Liver (tissue), 9 donors: ENCODE measurements around the gene LRRC75B. TPM values are rescaled to one million over a fixed set of nuclear protein-coding genes. Genes with fewer than 3 reads are reported as not detected.

Source experiments
- DNase-seq: peaks from one replicate; pipeline ENCODE4 v3.0.0-alpha.2; 2017; ENCODE audit warnings: low spot score
- H3K27ac ChIP-seq, 2 donors: one replicate each; pipeline ENCODE4 v1.7.0; 2013; ENCODE audit warnings: inconsistent platforms in 2 of 2, low read length in 2 of 2, control low read depth in 1 of 2, low read depth in 1 of 2, mild to moderate bottlenecking in 1 of 2
- H3K27me3 ChIP-seq, 4 donors: one replicate each; pipeline versions ENCODE4 v1.6.1 to v1.7.0; 2013; ENCODE audit warnings: low read length in 3 of 4, inconsistent platforms in 1 of 4, mild to moderate bottlenecking in 1 of 4, moderate library complexity in 1 of 4; ENCODE audit not compliant: control insufficient read depth in 4 of 4, insufficient read depth in 4 of 4
- H3K36me3 ChIP-seq, 4 donors: one replicate each; pipeline versions ENCODE4 v1.6.1 to v1.7.0; 2013; ENCODE audit warnings: low read length in 3 of 4, mild to moderate bottlenecking in 3 of 4, low read depth in 1 of 4, moderate library complexity in 1 of 4; ENCODE audit not compliant: control insufficient read depth in 4 of 4, insufficient read depth in 3 of 4
- H3K4me1 ChIP-seq, 4 donors: one replicate each; pipeline versions ENCODE4 v1.6.1 to v1.7.0; 2013; ENCODE audit warnings: low read length in 3 of 4, mild to moderate bottlenecking in 3 of 4, moderate library complexity in 1 of 4; ENCODE audit not compliant: control insufficient read depth in 4 of 4, insufficient read depth in 4 of 4
- H3K4me3 ChIP-seq, 3 donors: one replicate each; pipeline versions ENCODE4 v1.6.1 to v1.7.0; 2013; ENCODE audit warnings: low read length in 3 of 3, control low read depth in 1 of 3, low read depth in 1 of 3, mild to moderate bottlenecking in 1 of 3
- H3K9ac ChIP-seq, 2 donors: one replicate each; pipeline ENCODE4 v1.7.0; 2013; ENCODE audit warnings: low read length in 2 of 2, mild to moderate bottlenecking in 2 of 2, moderate library complexity in 2 of 2, control low read depth in 1 of 2, low read depth in 1 of 2
- H3K9me3 ChIP-seq, 4 donors: one replicate each; pipeline versions ENCODE4 v1.6.1 to v1.7.0; 2013; ENCODE audit warnings: low read length in 3 of 4; ENCODE audit not compliant: control insufficient read depth in 4 of 4
- FOXA1 ChIP-seq: IDR thresholded peaks from 2 replicates; pipeline ENCODE4 v1.6.1; 2016; ENCODE audit warnings: antibody characterized with exemption
- FOXA2 ChIP-seq: IDR thresholded peaks from 2 replicates; pipeline ENCODE4 v1.6.1; 2016; ENCODE audit warnings: antibody characterized with exemption
- GABPA ChIP-seq, 2 donors: IDR thresholded peaks in 1 of 2; conservative IDR thresholded peaks in 1 of 2; 2 replicates each; pipeline ENCODE4 v1.6.1; 2016; ENCODE audit warnings: antibody characterized with exemption in 2 of 2, mild to moderate bottlenecking in 1 of 2, moderate library complexity in 1 of 2
- HNF4G ChIP-seq: IDR thresholded peaks from 2 replicates; pipeline ENCODE4 v1.6.1; 2016; ENCODE audit warnings: antibody characterized with exemption
- JUND ChIP-seq, 2 donors: IDR thresholded peaks; 2 replicates each; pipeline ENCODE4 v1.6.1; 2016; ENCODE audit warnings: antibody characterized with exemption in 2 of 2
- NR2F2 ChIP-seq: IDR thresholded peaks from 2 replicates; pipeline ENCODE4 v1.6.1; 2016; ENCODE audit warnings: antibody characterized with exemption
- RAD21 ChIP-seq, 2 donors: IDR thresholded peaks; 2 replicates each; pipeline ENCODE4 v1.6.1; 2016; ENCODE audit warnings: antibody characterized with exemption in 2 of 2, mild to moderate bottlenecking in 2 of 2
- RXRA ChIP-seq, 2 donors: IDR thresholded peaks; 2 replicates each; pipeline ENCODE4 v1.6.1; 2017 to 2018; ENCODE audit warnings: antibody characterized with exemption in 2 of 2, mild to moderate bottlenecking in 1 of 2
- SP1 ChIP-seq: IDR thresholded peaks from 2 replicates; pipeline ENCODE4 v1.6.1; 2018; ENCODE audit warnings: antibody characterized with exemption, mild to moderate bottlenecking
- TAF1 ChIP-seq: conservative IDR thresholded peaks from 2 replicates; pipeline ENCODE4 v1.6.1; 2016; ENCODE audit warnings: antibody characterized with exemption, mild to moderate bottlenecking
- YY1 ChIP-seq: IDR thresholded peaks from 2 replicates; pipeline ENCODE4 v1.6.1; 2016; ENCODE audit warnings: antibody characterized with exemption, mild to moderate bottlenecking
- WGBS: extraction: QIAGEN DNeasy Blood & Tissue Kit; methylation state at CpG from one replicate; pipeline ENCODE4 v1.1.7; 2013; 5-methylcytosine and 5-hydroxymethylcytosine counted together
- polyA plus RNA-seq, 2 donors: library from polyadenylated mRNA; stranded (reverse) in 1 of 2; unstranded in 1 of 2; fragments of 200-250 nt in 1 of 2; fragments of >200 nt in 1 of 2; fragmentation: Nextera tagmentation in 1 of 2; extraction: Ambion mirVana in 1 of 2; gene quantifications; one replicate each; pipeline versions ENCODE4 v1.2.1 to v1.2.3, GENCODE V29; 2013 to 2015
- total RNA-seq, 2 donors: library from RNA; depleted of rRNA; stranded (reverse); fragments of >200 nt; gene quantifications; one replicate each; pipeline ENCODE4 v1.2.3, GENCODE V29; 2014
- TF ChIP-seq, protein P1 (sequence below): IDR thresholded peaks from 2 replicates; pipeline ENCODE4 v1.6.1; 2016; ENCODE audit warnings: antibody characterized with exemption
- TF ChIP-seq, protein P2 (sequence below): IDR thresholded peaks from 2 replicates; pipeline ENCODE4 v1.6.1; 2016; ENCODE audit warnings: antibody characterized with exemption
- TF ChIP-seq, protein P3 (sequence below): IDR thresholded peaks from 2 replicates; pipeline ENCODE4 v1.6.1; 2016; ENCODE audit warnings: antibody characterized with exemption, mild to moderate bottlenecking
- TF ChIP-seq, protein P4 (sequence below): fragments of 150-350 bp; IDR thresholded peaks from 2 replicates; pipeline ENCODE4 v1.5.1; 2017; ENCODE audit warnings: improper control_type of control experiment, low read depth, low read length; ENCODE audit not compliant: missing input control
- donor health status: healthy.
- donor health status: healthy.
- donor health status: healthy.
- donor health status: healthy.
- donor health status: healthy.

Gene LRRC75B
- total and polyA plus RNA-seq, 4 donors: 7.8 to 14.3 (median 9.4) TPM

DNA sequence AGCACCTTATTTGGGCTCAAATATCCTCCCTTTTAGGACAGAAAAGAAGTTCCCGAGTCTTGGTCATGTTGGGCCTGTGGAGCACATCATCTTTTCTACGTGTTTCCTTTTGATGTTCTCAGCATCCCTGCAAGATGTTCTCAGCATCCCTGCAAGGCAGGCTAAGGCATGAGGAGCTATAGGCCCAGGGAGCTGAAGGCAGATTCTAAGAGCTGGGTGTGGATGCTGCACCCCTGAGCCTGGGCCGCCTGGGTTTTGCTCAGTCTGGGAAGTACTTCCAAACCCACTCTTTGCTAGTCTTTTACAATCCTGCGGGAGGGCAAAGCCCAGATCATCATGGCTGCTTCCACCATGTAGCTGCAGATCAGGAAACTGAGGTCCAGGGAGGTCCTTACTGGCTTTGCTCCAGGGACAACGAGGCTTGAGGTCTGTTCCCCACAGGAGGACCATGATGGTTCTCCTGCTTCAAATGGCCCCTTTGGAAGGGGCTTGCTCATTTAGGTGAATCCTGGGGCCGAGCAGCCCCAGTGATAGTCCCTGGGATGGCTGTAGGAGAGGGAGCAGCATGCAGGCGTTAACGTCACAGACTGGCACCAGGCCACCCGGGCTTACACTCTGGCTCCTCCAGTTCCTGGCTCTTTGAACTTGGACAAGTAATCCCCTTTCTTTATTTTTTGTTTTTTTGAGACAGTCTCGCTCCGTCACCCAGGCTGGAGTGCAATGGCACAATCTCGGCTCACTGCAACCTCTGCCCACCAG is 10.6 kb downstream of the LRRC75B start:
- DNase-seq: no peak
- H3K36me3 ChIP-seq: peaks cover 0 to 12% (median 2%) of the 10 kb centered on the region in 4 donors
- 89% methylated on average over 12 of the region's 12 CpGs for WGBS

DNA sequence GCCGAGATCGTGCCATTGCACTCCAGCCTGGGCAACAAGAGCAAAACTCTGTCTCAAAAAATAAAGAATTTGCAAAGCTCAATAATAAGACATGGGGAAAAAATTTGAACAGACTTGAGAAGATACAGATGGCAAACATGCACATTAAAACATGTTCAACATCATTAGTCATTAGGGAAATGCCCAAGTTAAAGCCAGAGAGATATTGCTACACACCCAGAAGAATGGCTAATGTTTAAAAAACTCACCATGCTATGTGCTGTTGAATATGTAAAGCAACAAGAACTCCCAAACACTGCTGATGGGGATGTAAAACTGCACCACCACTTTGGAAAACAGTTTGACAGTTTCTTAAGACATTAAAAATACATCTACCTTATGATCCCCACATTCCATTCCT is 12.6 kb downstream of the LRRC75B start:
- Histone ChIP-seq H3K4me1 (peaks cover 6 to 44% (median 26%) of the 10 kb centered on the region in 4 donors), H3K4me3 (no peak overlapping the region), H3K36me3 (peaks cover 0 to 2% (median 0%) of the 10 kb centered on the region in 4 donors), H3K27me3 (no peaks in the 10 kb centered on the region), H3K27ac (no peak overlapping the region), H3K9me3 (no peaks in the 10 kb centered on the region), H3K9ac (no peak overlapping the region)
- no peak for TF ChIP-seq TAF1
- no peak for TF ChIP-seq GABPA (IDR thresholded peaks at IDR 0.05 in 1 of 2, conservative IDR thresholded peaks at IDR 0.05 in 1 of 2)
- TF ChIP-seq FOXA2: no peak
- TF ChIP-seq HNF4G: no peak
- TF ChIP-seq, protein P1, sequence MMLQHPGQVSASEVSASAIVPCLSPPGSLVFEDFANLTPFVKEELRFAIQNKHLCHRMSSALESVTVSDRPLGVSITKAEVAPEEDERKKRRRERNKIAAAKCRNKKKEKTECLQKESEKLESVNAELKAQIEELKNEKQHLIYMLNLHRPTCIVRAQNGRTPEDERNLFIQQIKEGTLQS: no peak
- TF ChIP-seq FOXA1: no peak
- TF ChIP-seq, protein P2, sequence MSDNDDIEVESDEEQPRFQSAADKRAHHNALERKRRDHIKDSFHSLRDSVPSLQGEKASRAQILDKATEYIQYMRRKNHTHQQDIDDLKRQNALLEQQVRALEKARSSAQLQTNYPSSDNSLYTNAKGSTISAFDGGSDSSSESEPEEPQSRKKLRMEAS: no peak
- TF ChIP-seq NR2F2: no peak
- no peak for TF ChIP-seq RXRA (IDR thresholded peaks at IDR 0.05)
- WGBS: 94% methylated on average over 2 of the region's 2 CpGs
- no peak for DNase-seq

More for the DNA sequence above, 10.6 kb downstream of the LRRC75B start:
- Histone ChIP-seq H3K9ac (no peak overlapping the region), H3K4me1 (peaks cover 4 to 35% (median 20%) of the 10 kb centered on the region in 4 donors), H3K4me3 (no peak overlapping the region), H3K27ac (no peak overlapping the region), H3K9me3 (no peaks in the 10 kb centered on the region), H3K27me3 (no peaks in the 10 kb centered on the region)
- TF ChIP-seq NR2F2 (no peak), RXRA (IDR thresholded peaks at IDR 0.05) (no peak), RAD21 (IDR thresholded peaks at IDR 0.05) (no peak), HNF4G (no peak), YY1 (no peak), JUND (IDR thresholded peaks at IDR 0.05) (no peak), FOXA1 (no peak), TAF1 (no peak), SP1 (no peak)
- TF ChIP-seq, protein P1: no peak
- TF ChIP-seq, protein P2: no peak
- TF ChIP-seq, protein P3, sequence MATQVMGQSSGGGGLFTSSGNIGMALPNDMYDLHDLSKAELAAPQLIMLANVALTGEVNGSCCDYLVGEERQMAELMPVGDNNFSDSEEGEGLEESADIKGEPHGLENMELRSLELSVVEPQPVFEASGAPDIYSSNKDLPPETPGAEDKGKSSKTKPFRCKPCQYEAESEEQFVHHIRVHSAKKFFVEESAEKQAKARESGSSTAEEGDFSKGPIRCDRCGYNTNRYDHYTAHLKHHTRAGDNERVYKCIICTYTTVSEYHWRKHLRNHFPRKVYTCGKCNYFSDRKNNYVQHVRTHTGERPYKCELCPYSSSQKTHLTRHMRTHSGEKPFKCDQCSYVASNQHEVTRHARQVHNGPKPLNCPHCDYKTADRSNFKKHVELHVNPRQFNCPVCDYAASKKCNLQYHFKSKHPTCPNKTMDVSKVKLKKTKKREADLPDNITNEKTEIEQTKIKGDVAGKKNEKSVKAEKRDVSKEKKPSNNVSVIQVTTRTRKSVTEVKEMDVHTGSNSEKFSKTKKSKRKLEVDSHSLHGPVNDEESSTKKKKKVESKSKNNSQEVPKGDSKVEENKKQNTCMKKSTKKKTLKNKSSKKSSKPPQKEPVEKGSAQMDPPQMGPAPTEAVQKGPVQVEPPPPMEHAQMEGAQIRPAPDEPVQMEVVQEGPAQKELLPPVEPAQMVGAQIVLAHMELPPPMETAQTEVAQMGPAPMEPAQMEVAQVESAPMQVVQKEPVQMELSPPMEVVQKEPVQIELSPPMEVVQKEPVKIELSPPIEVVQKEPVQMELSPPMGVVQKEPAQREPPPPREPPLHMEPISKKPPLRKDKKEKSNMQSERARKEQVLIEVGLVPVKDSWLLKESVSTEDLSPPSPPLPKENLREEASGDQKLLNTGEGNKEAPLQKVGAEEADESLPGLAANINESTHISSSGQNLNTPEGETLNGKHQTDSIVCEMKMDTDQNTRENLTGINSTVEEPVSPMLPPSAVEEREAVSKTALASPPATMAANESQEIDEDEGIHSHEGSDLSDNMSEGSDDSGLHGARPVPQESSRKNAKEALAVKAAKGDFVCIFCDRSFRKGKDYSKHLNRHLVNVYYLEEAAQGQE: no peak
- TF ChIP-seq, protein P4, sequence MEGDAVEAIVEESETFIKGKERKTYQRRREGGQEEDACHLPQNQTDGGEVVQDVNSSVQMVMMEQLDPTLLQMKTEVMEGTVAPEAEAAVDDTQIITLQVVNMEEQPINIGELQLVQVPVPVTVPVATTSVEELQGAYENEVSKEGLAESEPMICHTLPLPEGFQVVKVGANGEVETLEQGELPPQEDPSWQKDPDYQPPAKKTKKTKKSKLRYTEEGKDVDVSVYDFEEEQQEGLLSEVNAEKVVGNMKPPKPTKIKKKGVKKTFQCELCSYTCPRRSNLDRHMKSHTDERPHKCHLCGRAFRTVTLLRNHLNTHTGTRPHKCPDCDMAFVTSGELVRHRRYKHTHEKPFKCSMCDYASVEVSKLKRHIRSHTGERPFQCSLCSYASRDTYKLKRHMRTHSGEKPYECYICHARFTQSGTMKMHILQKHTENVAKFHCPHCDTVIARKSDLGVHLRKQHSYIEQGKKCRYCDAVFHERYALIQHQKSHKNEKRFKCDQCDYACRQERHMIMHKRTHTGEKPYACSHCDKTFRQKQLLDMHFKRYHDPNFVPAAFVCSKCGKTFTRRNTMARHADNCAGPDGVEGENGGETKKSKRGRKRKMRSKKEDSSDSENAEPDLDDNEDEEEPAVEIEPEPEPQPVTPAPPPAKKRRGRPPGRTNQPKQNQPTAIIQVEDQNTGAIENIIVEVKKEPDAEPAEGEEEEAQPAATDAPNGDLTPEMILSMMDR: no peak
